ENCODE results near the gene COX8C. TPM values are rescaled to one million over a fixed set of nuclear protein-coding genes. Genes with fewer than 3 reads are reported as not detected.

The COX8C gene
- total RNA-seq, 1 experiment from 2014 or later: not detected

DNA sequence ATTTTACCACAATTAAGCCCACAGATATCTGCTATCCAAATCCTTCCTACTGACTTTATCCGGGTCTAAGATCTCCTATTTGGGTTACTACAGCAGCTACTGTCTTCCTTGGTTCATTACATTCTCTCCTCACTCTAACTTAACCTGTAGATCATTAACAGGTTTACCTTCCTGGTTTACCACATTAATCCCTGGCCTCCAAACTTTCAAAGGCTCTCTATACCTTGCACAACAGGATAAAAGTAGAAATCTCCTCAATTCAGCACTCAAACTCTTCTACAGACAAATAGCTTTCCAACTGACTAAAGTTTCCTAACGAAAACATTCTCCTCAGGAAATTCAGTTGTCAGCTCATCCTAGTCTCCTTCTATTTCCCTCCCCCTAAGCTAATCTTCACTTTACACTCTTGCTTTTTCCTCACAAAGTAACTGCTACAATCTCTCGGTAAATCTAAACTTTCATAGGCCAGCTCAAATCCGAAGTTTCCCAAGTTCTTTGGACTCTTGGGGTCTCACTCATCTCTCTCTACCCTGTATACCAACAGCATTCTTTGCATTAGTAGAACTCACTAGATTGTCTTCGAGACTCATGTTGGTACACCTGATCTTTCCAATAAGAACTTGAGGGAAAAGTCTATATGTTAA lies 16.9 kb upstream of the COX8C start:
- ChIA-PET CTCF (no interaction called here), POLR2A (ENCODE audit: unreplicated experiment) (interaction anchor here (0.7 kb wide), 1 partner anchor 148 kb away, joined by 3 read pairs; no protein-coding TSS in a partner anchor)
- peaks cover 22% of the 10 kb centered on the region; the same call in 1 of the 2 replicates for H4K20me1 ChIP-seq (ENCODE audit: low read length)
- H3K9me3 ChIP-seq (ENCODE audit: low read length): no peaks in the 10 kb centered on the region
- H3K4me3 ChIP-seq (ENCODE audit: low read length): peak overlapping the region; percentile 97
- no peak overlapping the region for H2AFZ ChIP-seq (ENCODE audit: low read length)
- peak overlapping the region; percentile 98 for H3K4me2 ChIP-seq (ENCODE audit: low read length)
- intact Hi-C loops (cut with micrococcal nuclease): loop anchor here (1.0 to 2.0 kb wide), 2 partner anchors 19 to 71 kb away; no protein-coding TSS in a partner anchor
- ATAC-seq (no peak), DNase-seq (peak; percentile 22)
- H3K27ac ChIP-seq (ENCODE audit: low read length): peak overlapping the region; percentile 94
- H3K9me2 ChIP-seq (replicated peaks; ENCODE audit: low read length): no peaks in the 10 kb centered on the region
- peaks cover 9% of the 10 kb centered on the region; the same call in 1 of the 2 replicates for H3K36me3 ChIP-seq (ENCODE audit: low read depth, low read length)
- H3F3A ChIP-seq (ENCODE audit: low read length, unreplicated experiment): no peaks in the 10 kb centered on the region
- H3K27me3 ChIP-seq (ENCODE audit: low read length): no peaks in the 10 kb centered on the region
- TF ChIP-seq EZH2phosphoT487 (IDR thresholded peaks at IDR 0.05; ENCODE audit: borderline replicate concordance, low read length): no peak
- TF ChIP-seq CTCF (conservative IDR thresholded peaks at IDR 0.05; ENCODE audit: low read depth, low read length): no peak
- TF ChIP-seq EZH2 (IDR thresholded peaks at IDR 0.05; ENCODE audit: low read length, unreplicated experiment): no peak
- TSS peak; percentile 25 for BruUV-seq (replicated peaks)
- H3K79me2 ChIP-seq (ENCODE audit: low read length): peaks cover 88% of the 10 kb centered on the region
- peaks cover 34% of the 10 kb centered on the region for H3K4me1 ChIP-seq (ENCODE audit: insufficient read depth, low read length)
- H3K9ac ChIP-seq (ENCODE audit: low read length): peak overlapping the region; percentile 96

GRCh38 chr14:93330609-93331000 lies 16.4 kb upstream of the COX8C start:
- DNase-seq: peak; percentile 90
- Histone ChIP-seq H3K27ac (ENCODE audit: low read length) (peak overlapping the region; percentile 94), H3K36me3 (ENCODE audit: low read depth, low read length) (peaks cover 9% of the 10 kb centered on the region; the same call in 1 of the 2 replicates), H3K4me3 (ENCODE audit: low read length) (peak overlapping the region; percentile 97), H3K9me2 (replicated peaks; ENCODE audit: low read length) (no peaks in the 10 kb centered on the region), H3F3A (ENCODE audit: low read length, unreplicated experiment) (no peaks in the 10 kb centered on the region), H2AFZ (ENCODE audit: low read length) (no peak overlapping the region), H3K9ac (ENCODE audit: low read length) (peak overlapping the region; percentile 96), H3K9me3 (ENCODE audit: low read length) (no peaks in the 10 kb centered on the region), H3K4me2 (ENCODE audit: low read length) (peak overlapping the region; percentile 98), H4K20me1 (ENCODE audit: low read length) (peaks cover 22% of the 10 kb centered on the region; the same call in 1 of the 2 replicates), H3K79me2 (ENCODE audit: low read length) (peaks cover 83% of the 10 kb centered on the region), H3K4me1 (ENCODE audit: insufficient read depth, low read length) (peaks cover 34% of the 10 kb centered on the region), H3K27me3 (ENCODE audit: low read length) (no peaks in the 10 kb centered on the region)
- BruUV-seq (replicated peaks): no TSS peak
- no peak for TF ChIP-seq EZH2phosphoT487 (IDR thresholded peaks at IDR 0.05; ENCODE audit: borderline replicate concordance, low read length)
- POLR2A ChIA-PET (ENCODE audit: unreplicated experiment): no interaction called here
- intact Hi-C loops (cut with micrococcal nuclease): loop anchor here (1.0 to 2.0 kb wide), 2 partner anchors 20 to 71 kb away; no protein-coding TSS in a partner anchor
- CTCF ChIA-PET: no interaction called here
- peak; percentile 3; the same call in 1 of the 2 replicates for ATAC-seq

GRCh38 chr14:93331002-93331727 lies 15.8 kb upstream of the COX8C start:
- Histone ChIP-seq H2AFZ (ENCODE audit: low read length) (no peak overlapping the region), H4K20me1 (ENCODE audit: low read length) (peaks cover 19% of the 10 kb centered on the region; the same call in 1 of the 2 replicates), H3K27me3 (ENCODE audit: low read length) (no peaks in the 10 kb centered on the region), H3K4me2 (ENCODE audit: low read length) (peak overlapping the region; percentile 98), H3K27ac (ENCODE audit: low read length) (peak overlapping the region; percentile 94), H3K4me3 (ENCODE audit: low read length) (peak overlapping the region; percentile 97), H3K36me3 (ENCODE audit: low read depth, low read length) (peaks cover 9% of the 10 kb centered on the region; the same call in 1 of the 2 replicates), H3K9me3 (ENCODE audit: low read length) (no peaks in the 10 kb centered on the region), H3K4me1 (ENCODE audit: insufficient read depth, low read length) (peaks cover 34% of the 10 kb centered on the region), H3K9me2 (replicated peaks; ENCODE audit: low read length) (no peaks in the 10 kb centered on the region), H3K79me2 (ENCODE audit: low read length) (peaks cover 77% of the 10 kb centered on the region), H3F3A (ENCODE audit: low read length, unreplicated experiment) (no peaks in the 10 kb centered on the region), H3K9ac (ENCODE audit: low read length) (peak overlapping the region; percentile 96)
- CTCF ChIA-PET: interaction anchor here (0.5 kb wide), 1 partner anchor 28 kb away, joined by 3 read pairs; no protein-coding TSS in a partner anchor
- TSS peak; percentile 59 for BruUV-seq (replicated peaks)
- DNase-seq: peak; percentile 12
- intact Hi-C loops (cut with micrococcal nuclease): loop anchor here (2.0 kb wide), 1 partner anchor 20 kb away; no protein-coding TSS in a partner anchor
- no peak for ATAC-seq
- no peak for TF ChIP-seq EZH2 (IDR thresholded peaks at IDR 0.05; ENCODE audit: low read length, unreplicated experiment)
- no peak for TF ChIP-seq EZH2phosphoT487 (IDR thresholded peaks at IDR 0.05; ENCODE audit: borderline replicate concordance, low read length)
- TF ChIP-seq CTCF (conservative IDR thresholded peaks at IDR 0.05; ENCODE audit: low read depth, low read length): no peak
- POLR2A ChIA-PET (ENCODE audit: unreplicated experiment): interaction anchor here (0.6 to 0.8 kb wide), 2 partner anchors 73 to 684 kb away, joined by 5 to 8 read pairs; no protein-coding TSS in a partner anchor
